Activated naive CD4-positive, alpha-beta T cell treated with anti-CD3 and anti-CD28 coated beads, Interleukin-2, amount 10 ng/mL, durations not matched to agents 7 days and 5 days (primary cell): Measurements from ENCODE around the gene LDLR.
"Not testable (repeated sequence)": the region's sequence is repeated elsewhere in the genome, so short reads cannot be mapped to it uniquely, and the experiment has no call there.

Experiments used
- CTCF ChIA-PET: fragments of 350-600 bp; sonication (Branson Sonifier 250); formaldehyde crosslinking; loops from one replicate; lab custom pipeline; 2021; ENCODE audit warnings: antibody characterized with exemption; lab: Charles Lee
- DNase-seq: peaks from one replicate; pipeline ENCODE4 v3.0.0-alpha.2; 2020
- H3K27ac Mint-ChIP-seq: one replicate; pipeline ENCODE4 v1.8.0; 2021; ENCODE audit warnings: mild to moderate bottlenecking, moderate library complexity, mixed read lengths
- H3K27me3 Mint-ChIP-seq: one replicate; pipeline ENCODE4 v1.8.0; 2021; ENCODE audit warnings: mild to moderate bottlenecking, mixed read lengths
- H3K36me3 Mint-ChIP-seq: one replicate; pipeline ENCODE4 v1.8.0; 2021; ENCODE audit warnings: mixed read lengths
- H3K4me1 Mint-ChIP-seq: one replicate; pipeline ENCODE4 v1.8.0; 2021; ENCODE audit warnings: mixed read lengths
- H3K4me3 Mint-ChIP-seq: one replicate; pipeline ENCODE4 v1.8.0; 2021; ENCODE audit warnings: mild to moderate bottlenecking, moderate library complexity, mixed read lengths
- H3K9me3 Mint-ChIP-seq: one replicate; pipeline ENCODE4 v1.8.0; 2021; ENCODE audit warnings: mixed read lengths

LDLR gene

GRCh38 chr19:11145536-11145924 is 56.3 kb downstream of the LDLR start:
- Mint-ChIP-seq H3K27me3 (no peaks in the 10 kb centered on the region), H3K36me3 (peaks cover 35% of the 10 kb centered on the region), H3K9me3 (no peaks in the 10 kb centered on the region), H3K27ac (no peak overlapping the region), H3K4me3 (no peak overlapping the region), H3K4me1 (peaks cover 10% of the 10 kb centered on the region)
- no peak for DNase-seq
- CTCF ChIA-PET, result interaction anchor here (1.3 kb wide), 1 partner anchor 19 kb away, joined by 4 read pairs; no protein-coding TSS in a partner anchor

GRCh38 chr19:11148001-11148400 is 58.7 kb downstream of the LDLR start:
- Mint-ChIP-seq H3K4me3 (no peak overlapping the region), H3K36me3 (peaks cover 45% of the 10 kb centered on the region), H3K27me3 (no peaks in the 10 kb centered on the region), H3K4me1 (peaks cover 18% of the 10 kb centered on the region), H3K27ac (no peak overlapping the region), H3K9me3 (no peaks in the 10 kb centered on the region)
- CTCF ChIA-PET, result no interaction called here
- DNase-seq, result no peak

- no peak for DNase-seq
- CTCF ChIA-PET, result no interaction called here
- H3K4me1 Mint-ChIP-seq, result peaks cover 34% of the 10 kb centered on the region
- peaks cover 40% of the 10 kb centered on the region for H3K36me3 Mint-ChIP-seq
- H3K27me3 Mint-ChIP-seq, result no peaks in the 10 kb centered on the region
- no peaks in the 10 kb centered on the region for H3K9me3 Mint-ChIP-seq
- H3K27ac Mint-ChIP-seq, result peak overlapping the region; percentile 55
- no peak overlapping the region for H3K4me3 Mint-ChIP-seq
These were observed 61.9 kb downstream of the LDLR start for GRCh38 chr19:11151181-11151580.

- DNase-seq, result no peak
- H3K4me3 Mint-ChIP-seq, result no peak overlapping the region
- H3K27ac Mint-ChIP-seq, result peak overlapping the region; percentile 55
- CTCF ChIA-PET, result interaction anchor here (0.6 kb wide), 2 partner anchors 20 to 35 kb away, joined by 3 read pairs; no protein-coding TSS in a partner anchor
- peaks cover 42% of the 10 kb centered on the region for H3K4me1 Mint-ChIP-seq
- no peaks in the 10 kb centered on the region for H3K27me3 Mint-ChIP-seq
- no peaks in the 10 kb centered on the region for H3K9me3 Mint-ChIP-seq
- H3K36me3 Mint-ChIP-seq, result peaks cover 30% of the 10 kb centered on the region
These were observed 63.2 kb downstream of the LDLR start for GRCh38 chr19:11152318-11153062.

- DNase-seq, result no peak
- peaks cover 18% of the 10 kb centered on the region for H3K36me3 Mint-ChIP-seq
- peak overlapping the region; percentile 78 for H3K27ac Mint-ChIP-seq
- peaks cover 42% of the 10 kb centered on the region for H3K4me1 Mint-ChIP-seq
- H3K4me3 Mint-ChIP-seq, result peak overlapping the region; percentile 91
- peaks cover 16% of the 10 kb centered on the region for H3K27me3 Mint-ChIP-seq
- H3K9me3 Mint-ChIP-seq, result no peaks in the 10 kb centered on the region
- CTCF ChIA-PET, result interaction anchor here (0.9 to 2.2 kb wide), 3 partner anchors 14 to 29 kb away, joined by 3 to 8 read pairs (median 7); no protein-coding TSS in a partner anchor
These were observed 65.4 kb downstream of the LDLR start for GRCh38 chr19:11154683-11155047.

- DNase-seq, result peak; percentile 97
- Mint-ChIP-seq H3K36me3 (peaks cover 18% of the 10 kb centered on the region), H3K27me3 (peaks cover 21% of the 10 kb centered on the region), H3K9me3 (no peaks in the 10 kb centered on the region), H3K4me3 (peak within 1 kb of the TSS; percentile 91), H3K4me1 (peaks cover 42% of the 10 kb centered on the region), H3K27ac (peak within 1 kb of the TSS; percentile 94)
- CTCF ChIA-PET, result interaction anchor here (0.9 to 2.2 kb wide), 3 partner anchors 15 to 30 kb away, joined by 3 to 8 read pairs (median 7); no protein-coding TSS in a partner anchor
These were observed 66.3 kb downstream of the LDLR start, which contains the start of gene SPC24 for GRCh38 chr19:11155373-11156120. Gene SPC24 (minus strand): TSS chr19:11155782. CDS start chr19:11155776, 6 bp downstream.

- H3K4me3 Mint-ChIP-seq, result no peak overlapping the region
- no peak for DNase-seq
- H3K4me1 Mint-ChIP-seq, result peaks cover 18% of the 10 kb centered on the region
- peaks cover 2% of the 10 kb centered on the region for H3K36me3 Mint-ChIP-seq
- CTCF ChIA-PET, result no interaction called here
- H3K9me3 Mint-ChIP-seq, result no peaks in the 10 kb centered on the region
- no peak overlapping the region for H3K27ac Mint-ChIP-seq
- H3K27me3 Mint-ChIP-seq, result peaks cover 31% of the 10 kb centered on the region
These were observed 70.6 kb downstream of the LDLR start for GRCh38 chr19:11159598-11160439.

- CTCF ChIA-PET, H3K36me3 Mint-ChIP-seq, H3K9me3 Mint-ChIP-seq, DNase-seq, H3K4me3 Mint-ChIP-seq, H3K27ac Mint-ChIP-seq: not testable (repeated sequence)
- peaks cover 35% of the 10 kb centered on the region for H3K27me3 Mint-ChIP-seq
- peaks cover 16% of the 10 kb centered on the region for H3K4me1 Mint-ChIP-seq
These were observed 71.1 kb downstream of the LDLR start for GRCh38 chr19:11160440-11160768.

GRCh38 chr19:11164296-11164695 is 75.0 kb downstream of the LDLR start:
- no peaks in the 10 kb centered on the region for H3K9me3 Mint-ChIP-seq
- H3K27me3 Mint-ChIP-seq, result peaks cover 36% of the 10 kb centered on the region
- H3K4me1 Mint-ChIP-seq, result no peaks in the 10 kb centered on the region
- no peaks in the 10 kb centered on the region for H3K36me3 Mint-ChIP-seq
- no peak overlapping the region for H3K4me3 Mint-ChIP-seq
- H3K27ac Mint-ChIP-seq, result no peak overlapping the region
- no peak for DNase-seq
- CTCF ChIA-PET, result no interaction called here

- no peak overlapping the region for H3K27ac Mint-ChIP-seq
These were observed 75.7 kb downstream of the LDLR start for GRCh38 chr19:11164879-11165406.

GRCh38 chr19:11165486-11166030 is 76.3 kb downstream of the LDLR start:
- CTCF ChIA-PET, result no interaction called here
- no peak for DNase-seq
- H3K36me3 Mint-ChIP-seq, result no peaks in the 10 kb centered on the region
- peaks cover 27% of the 10 kb centered on the region for H3K27me3 Mint-ChIP-seq
- no peak overlapping the region for H3K4me3 Mint-ChIP-seq
- no peaks in the 10 kb centered on the region for H3K4me1 Mint-ChIP-seq
- no peaks in the 10 kb centered on the region for H3K9me3 Mint-ChIP-seq
- no peak overlapping the region for H3K27ac Mint-ChIP-seq

More at GRCh38 chr19:11164879-11165406, 75.7 kb downstream of the LDLR start:
- Mint-ChIP-seq H3K36me3 (no peaks in the 10 kb centered on the region), H3K27me3 (peaks cover 31% of the 10 kb centered on the region), H3K9me3 (no peaks in the 10 kb centered on the region), H3K4me3 (no peak overlapping the region), H3K4me1 (no peaks in the 10 kb centered on the region)
- DNase-seq, result no peak
- CTCF ChIA-PET, result no interaction called here

- H3K27ac Mint-ChIP-seq, result no peak overlapping the region
- H3K9me3 Mint-ChIP-seq, result no peaks in the 10 kb centered on the region
- H3K4me1 Mint-ChIP-seq, result no peaks in the 10 kb centered on the region
- no peak overlapping the region for H3K4me3 Mint-ChIP-seq
- no peaks in the 10 kb centered on the region for H3K36me3 Mint-ChIP-seq
- CTCF ChIA-PET, result no interaction called here
- peaks cover 27% of the 10 kb centered on the region for H3K27me3 Mint-ChIP-seq
- no peak for DNase-seq
These were observed 77.2 kb downstream of the LDLR start for GRCh38 chr19:11166281-11167142.

- Mint-ChIP-seq H3K27ac (no peak overlapping the region), H3K9me3 (no peaks in the 10 kb centered on the region), H3K4me3 (no peak overlapping the region), H3K27me3 (peaks cover 26% of the 10 kb centered on the region), H3K36me3 (no peaks in the 10 kb centered on the region), H3K4me1 (no peaks in the 10 kb centered on the region)
- CTCF ChIA-PET, result no interaction called here
- DNase-seq, result no peak
These were observed 79.3 kb downstream of the LDLR start for GRCh38 chr19:11168568-11168967.
